H7 (cell line): ENCODE measurements around the gene CEBPA. TPM values are rescaled to one million over a fixed set of nuclear protein-coding genes. Genes with fewer than 3 reads are reported as not detected.
A peak's percentile ranks its signal among the peaks of the same experiment; 100 is the strongest.

ENCODE experiments used
- DNase-seq: peaks from one replicate; pipeline ENCODE4 v3.0.0; 2012
- H3K27me3 ChIP-seq: 2 replicates; pipeline ENCODE4 v1.6.0; 2011; ENCODE audit warnings: mild to moderate bottlenecking, low read length; ENCODE audit not compliant: control insufficient read depth, insufficient read depth
- H3K36me3 ChIP-seq: replicated peaks from 2 replicates; pipeline ENCODE4 v1.5.1; 2011; ENCODE audit warnings: low read length; ENCODE audit not compliant: control insufficient read depth, insufficient read depth
- H3K4me3 ChIP-seq: 2 replicates; pipeline ENCODE4 v1.5.1; 2011; ENCODE audit warnings: low read depth, mild to moderate bottlenecking, control low read depth, low read length, moderate library complexity; ENCODE audit not compliant: insufficient read depth
- total RNA-seq: library from RNA; depleted of rRNA; stranded (reverse); fragments of >200 nt; shearing (Covaris generic); gene quantifications from 2 replicates; pipeline ENCODE4 v1.2.3, GENCODE V29; 2014

The CEBPA gene
- total RNA-seq, 1 experiment from 2014 or later: 3.2 TPM

- Histone ChIP-seq H3K36me3 (no peaks in the 10 kb centered on the region), H3K4me3 (no peak overlapping the region), H3K27me3 (no peaks in the 10 kb centered on the region)
- DNase-seq: peak; percentile 62
Observed at GRCh38 chr19:33290956-33291622, 11.2 kb downstream of the CEBPA start.

GRCh38 chr19:33290082-33290815 lies 12.1 kb downstream of the CEBPA start:
- peak; percentile 31 for DNase-seq
- H3K36me3 ChIP-seq: no peaks in the 10 kb centered on the region

DNA sequence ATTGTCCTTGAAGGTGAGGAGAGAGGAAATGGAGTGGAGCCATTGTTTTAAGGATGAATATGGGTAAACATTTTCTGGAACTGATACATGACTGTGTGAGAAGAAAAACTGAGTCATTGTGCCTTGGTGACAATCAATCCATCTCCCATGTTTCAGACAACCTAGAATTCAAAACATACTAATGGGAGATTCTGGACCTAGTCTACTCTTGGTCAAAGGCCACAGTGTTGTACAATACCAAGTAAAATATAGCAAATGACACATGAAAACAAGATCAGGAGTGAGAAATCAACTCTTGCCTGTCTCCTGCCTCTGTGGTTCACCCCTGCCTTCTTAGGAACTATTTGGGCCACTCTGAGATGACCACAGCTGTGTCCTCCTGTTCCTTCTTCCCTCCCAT lies 13.1 kb downstream of the CEBPA start:
- H3K27me3 ChIP-seq: no peaks in the 10 kb centered on the region
- DNase-seq: no peak
- no peaks in the 10 kb centered on the region for H3K36me3 ChIP-seq
- no peak overlapping the region for H3K4me3 ChIP-seq

More at GRCh38 chr19:33290082-33290815, 12.1 kb downstream of the CEBPA start:
- Histone ChIP-seq H3K27me3 (no peaks in the 10 kb centered on the region), H3K4me3 (no peak overlapping the region)

- Histone ChIP-seq H3K4me3 (no peak overlapping the region), H3K27me3 (no peaks in the 10 kb centered on the region), H3K36me3 (no peaks in the 10 kb centered on the region)
- no peak for DNase-seq
Observed at GRCh38 chr19:33288666-33289065, 13.7 kb downstream of the CEBPA start.

GRCh38 chr19:33287927-33288326 lies 14.4 kb downstream of the CEBPA start:
- Histone ChIP-seq H3K36me3 (no peaks in the 10 kb centered on the region), H3K4me3 (no peak overlapping the region), H3K27me3 (no peaks in the 10 kb centered on the region)
- DNase-seq: no peak

- H3K36me3 ChIP-seq: no peaks in the 10 kb centered on the region
- no peaks in the 10 kb centered on the region for H3K27me3 ChIP-seq
- H3K4me3 ChIP-seq: no peak overlapping the region
Observed at GRCh38 chr19:33287438-33287837, 14.9 kb downstream of the CEBPA start.

DNA sequence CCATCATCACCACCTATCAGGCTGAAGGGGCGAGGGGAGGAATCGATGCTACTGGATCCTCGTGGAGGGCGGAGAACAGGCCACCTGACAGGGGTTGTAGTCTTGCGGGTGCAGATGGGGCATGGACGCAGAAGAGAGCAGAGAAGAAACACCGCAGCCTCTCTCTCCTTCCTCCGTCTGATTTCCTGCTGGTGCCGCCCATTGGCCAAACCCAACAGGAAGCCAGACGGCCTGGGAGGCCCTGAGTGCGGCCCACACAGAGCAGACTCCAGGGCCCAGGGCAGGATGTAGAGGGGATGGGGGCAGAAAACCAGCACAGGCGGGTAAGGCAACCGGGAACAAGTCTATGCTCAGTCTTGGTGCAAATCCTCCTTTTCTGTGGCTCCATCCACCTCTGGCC lies 15.4 kb downstream of the CEBPA start:
- H3K27me3 ChIP-seq: no peaks in the 10 kb centered on the region
- H3K36me3 ChIP-seq: no peaks in the 10 kb centered on the region
- no peak for DNase-seq
- H3K4me3 ChIP-seq: no peak overlapping the region

More at GRCh38 chr19:33287438-33287837, 14.9 kb downstream of the CEBPA start:
- no peak for DNase-seq

DNA sequence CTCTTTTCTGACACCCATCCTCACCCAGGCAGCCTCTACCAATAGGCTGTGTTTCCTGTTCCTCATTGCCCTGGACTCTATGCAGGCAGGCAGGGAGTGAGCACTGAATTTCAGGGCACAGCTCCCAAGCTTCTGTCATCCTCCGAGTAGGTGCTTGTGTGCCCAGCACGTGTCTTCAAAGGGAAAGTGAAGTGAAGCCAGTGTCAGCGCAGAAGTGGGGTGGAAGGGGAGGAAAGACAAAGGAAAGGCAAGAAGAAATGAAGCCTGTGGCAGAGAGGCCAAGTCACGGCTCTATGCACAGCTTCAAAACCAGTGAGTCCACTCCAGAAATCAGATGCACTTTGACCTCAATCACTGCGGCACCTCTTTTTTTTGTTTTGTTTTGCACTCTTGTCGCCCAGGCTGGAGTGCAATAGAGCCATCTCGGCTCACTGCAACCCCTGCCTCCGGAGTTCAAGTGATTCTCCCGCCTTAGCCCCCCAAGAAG lies 16.9 kb downstream of the CEBPA start:
- H3K36me3 ChIP-seq: no peaks in the 10 kb centered on the region
- H3K27me3 ChIP-seq: no peaks in the 10 kb centered on the region
- no peak for DNase-seq
- H3K4me3 ChIP-seq: no peak overlapping the region

GRCh38 chr19:33284756-33285155 lies 17.6 kb downstream of the CEBPA start:
- no peak overlapping the region for H3K4me3 ChIP-seq
- no peaks in the 10 kb centered on the region for H3K27me3 ChIP-seq
- no peak for DNase-seq
- H3K36me3 ChIP-seq: no peaks in the 10 kb centered on the region

GRCh38 chr19:33284146-33284643 lies 18.1 kb downstream of the CEBPA start:
- no peak for DNase-seq
- Histone ChIP-seq H3K36me3 (no peaks in the 10 kb centered on the region), H3K27me3 (no peaks in the 10 kb centered on the region), H3K4me3 (no peak overlapping the region)

DNA sequence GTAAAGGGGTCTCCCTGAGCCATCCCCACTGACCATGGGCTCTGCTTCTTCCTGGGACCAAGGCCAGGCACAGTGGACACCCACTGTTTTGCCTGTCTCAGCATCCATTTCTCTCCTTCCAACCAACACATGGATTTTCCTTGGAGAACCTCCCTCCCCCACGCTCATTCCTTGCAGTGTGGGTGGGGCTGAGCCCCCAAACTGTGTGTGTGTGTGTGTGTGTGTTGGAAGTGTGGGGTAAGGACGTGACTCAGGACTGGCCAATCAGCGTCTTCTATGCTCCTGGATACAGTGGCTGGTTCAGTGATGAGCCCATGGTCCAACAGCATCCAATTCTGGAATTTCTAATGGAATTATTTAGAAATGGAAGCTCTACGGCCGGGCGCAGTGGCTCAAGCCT lies 18.7 kb downstream of the CEBPA start:
- no peak for DNase-seq
- Histone ChIP-seq H3K36me3 (no peaks in the 10 kb centered on the region), H3K4me3 (no peak overlapping the region), H3K27me3 (no peaks in the 10 kb centered on the region)

- no peak for DNase-seq
- Histone ChIP-seq H3K36me3 (no peaks in the 10 kb centered on the region), H3K4me3 (no peak overlapping the region)
Observed at GRCh38 chr19:33282036-33282671, 20.2 kb downstream of the CEBPA start.

DNA sequence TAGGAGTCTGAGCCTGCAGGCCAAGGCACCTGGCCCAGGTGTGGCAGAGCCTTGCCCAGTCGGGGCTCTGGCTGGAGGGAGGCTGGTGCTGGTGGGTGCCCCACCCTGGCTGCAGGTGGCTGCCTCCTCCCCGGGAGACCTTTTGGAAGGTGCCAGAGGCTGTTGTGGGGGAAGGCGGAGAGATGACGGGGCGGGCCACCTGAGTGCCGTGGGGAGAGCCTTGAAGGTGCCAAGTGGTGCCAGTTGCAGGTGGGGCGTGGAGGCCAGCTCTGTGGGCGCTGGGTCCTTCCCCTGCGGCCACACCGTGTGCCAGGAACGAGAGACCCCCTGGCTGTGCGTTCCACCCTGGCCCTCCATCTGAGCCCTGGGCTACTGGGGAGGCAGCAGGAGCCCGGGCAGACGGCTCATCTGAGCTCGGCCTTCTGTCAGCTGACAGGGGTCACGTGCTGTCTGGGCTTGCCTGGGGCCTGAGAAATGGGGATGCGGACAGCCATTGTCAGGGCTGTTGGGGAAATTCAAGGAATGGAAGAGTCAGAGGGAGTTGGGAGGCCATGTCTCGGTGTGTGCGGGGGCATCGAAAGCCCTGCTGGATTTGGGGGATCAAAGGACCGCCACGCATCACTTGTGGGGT lies 20.9 kb downstream of the CEBPA start:
- no peak for DNase-seq
- Histone ChIP-seq H3K36me3 (no peaks in the 10 kb centered on the region), H3K4me3 (no peak overlapping the region), H3K27me3 (no peaks in the 10 kb centered on the region)

More at GRCh38 chr19:33282036-33282671, 20.2 kb downstream of the CEBPA start:
- no peaks in the 10 kb centered on the region for H3K27me3 ChIP-seq

GRCh38 chr19:33280351-33280921 lies 21.9 kb downstream of the CEBPA start:
- no peak overlapping the region for H3K4me3 ChIP-seq
- no peaks in the 10 kb centered on the region for H3K27me3 ChIP-seq
- no peak for DNase-seq
- H3K36me3 ChIP-seq: no peaks in the 10 kb centered on the region
